ENCODE results near the gene PIGV. TPM values are rescaled to one million over a fixed set of nuclear protein-coding genes. Genes with fewer than 3 reads are reported as not detected.
A peak's percentile ranks its signal among the peaks of the same experiment; 100 is the strongest.

PIGV gene
- total and polyA plus RNA-seq, 2 of the 4 experiments (the other 2 are of a cell fraction) = 7.2 to 10.6 TPM

DNA sequence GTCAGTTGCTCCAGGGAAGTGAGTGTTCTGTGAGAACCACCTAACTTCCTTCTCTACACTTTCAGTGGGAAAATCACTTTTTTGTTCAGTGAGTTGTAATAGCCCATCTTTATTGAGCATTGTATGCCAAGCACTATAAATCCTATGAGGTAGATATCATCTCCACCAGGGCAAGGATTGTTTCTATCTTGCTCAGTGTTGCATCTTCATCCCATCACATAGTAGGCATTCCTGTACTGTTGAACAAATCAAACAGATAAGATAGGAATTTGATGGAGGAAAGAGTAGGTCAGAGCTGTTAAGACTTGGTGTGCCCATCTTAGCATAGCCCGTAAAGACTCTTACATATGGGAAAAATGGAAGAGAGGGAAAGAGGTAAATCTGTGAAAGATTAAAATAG is 2.9 kb upstream of the PIGV start:
- intact Hi-C loops (cut with micrococcal nuclease) (no loop called here), in situ Hi-C loops (cut with MboI; ENCODE audit: low sequenced_read_pairs) (loop anchor here (5.0 kb wide), 1 partner anchor 93 kb away; no protein-coding TSS in a partner anchor), dilution Hi-C loops (cut with HindIII; ENCODE audit: low sequenced_read_pairs, unreplicated experiment) (loop anchor here (25.0 kb wide), 1 partner anchor 198 kb away; no protein-coding TSS in a partner anchor)
- H2AFZ ChIP-seq (replicated peaks; ENCODE audit: low read length, poor library complexity) = no peak overlapping the region
- 0 out of 2 replicates have a peak overlapping the region, but pooled peaks have one; percentile 12 for H2BK20ac ChIP-seq (ENCODE audit: low read depth, low read length)
- H3K9me3 ChIP-seq (ENCODE audit: control insufficient read depth, insufficient read depth, low read length) = no peaks in the 10 kb centered on the region
- DNase-seq (no peak), ATAC-seq (ENCODE audit: low read depth) (no peak)
- peaks cover 52 to 76% of the 10 kb centered on the region in 2 experiments for H3K79me1 ChIP-seq (ENCODE audit: low read depth in 1 of 2, low read length in 2 of 2)
- peaks cover 25% of the 10 kb centered on the region for H3K9me1 ChIP-seq (ENCODE audit: insufficient read depth, low read length)
- peak overlapping the region; percentile 36 for H2BK5ac ChIP-seq (ENCODE audit: low read depth, low read length, poor library complexity, severe bottlenecking)
- peaks cover 37% of the 10 kb centered on the region for H3K4me1 ChIP-seq (ENCODE audit: control insufficient read depth, insufficient read depth, low read length)
- no peak overlapping the region for H3K4me3 ChIP-seq (ENCODE audit: insufficient read depth, low read depth, low read length)
- H4K91ac ChIP-seq (ENCODE audit: insufficient read depth, low read depth, low read length) = peak overlapping the region; percentile 19
- H3K9ac ChIP-seq (ENCODE audit: low read depth, low read length) = no peak overlapping the region
- peak overlapping the region; percentile 71; the same call in 1 of the 2 replicates for H2AK5ac ChIP-seq (ENCODE audit: low read depth, low read length)
- no peaks in the 10 kb centered on the region for H3K27me3 ChIP-seq (ENCODE audit: control insufficient read depth, insufficient read depth, low read length)
- H4K8ac ChIP-seq (ENCODE audit: low read depth in 2 of 2, low read length in 2 of 2) = no peak overlapping the region; a peak in 1 of 4 replicates
- peaks cover 14% of the 10 kb centered on the region for H3K36me3 ChIP-seq (ENCODE audit: control insufficient read depth, insufficient read depth, low read length)
- POLR2A ChIA-PET (ENCODE audit: unreplicated experiment) = no interaction called here
- H3K14ac ChIP-seq (replicated peaks; ENCODE audit: low read depth, low read length) = no peak overlapping the region
- H4K20me1 ChIP-seq (ENCODE audit: insufficient read depth, low read length) = peaks cover 18% of the 10 kb centered on the region
- TF ChIP-seq, protein P1, sequence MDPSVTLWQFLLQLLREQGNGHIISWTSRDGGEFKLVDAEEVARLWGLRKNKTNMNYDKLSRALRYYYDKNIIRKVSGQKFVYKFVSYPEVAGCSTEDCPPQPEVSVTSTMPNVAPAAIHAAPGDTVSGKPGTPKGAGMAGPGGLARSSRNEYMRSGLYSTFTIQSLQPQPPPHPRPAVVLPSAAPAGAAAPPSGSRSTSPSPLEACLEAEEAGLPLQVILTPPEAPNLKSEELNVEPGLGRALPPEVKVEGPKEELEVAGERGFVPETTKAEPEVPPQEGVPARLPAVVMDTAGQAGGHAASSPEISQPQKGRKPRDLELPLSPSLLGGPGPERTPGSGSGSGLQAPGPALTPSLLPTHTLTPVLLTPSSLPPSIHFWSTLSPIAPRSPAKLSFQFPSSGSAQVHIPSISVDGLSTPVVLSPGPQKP (IDR thresholded peaks at IDR 0.05; ENCODE audit: borderline replicate concordance, low read depth, low read length) = no peak
- TF ChIP-seq, protein P2, sequence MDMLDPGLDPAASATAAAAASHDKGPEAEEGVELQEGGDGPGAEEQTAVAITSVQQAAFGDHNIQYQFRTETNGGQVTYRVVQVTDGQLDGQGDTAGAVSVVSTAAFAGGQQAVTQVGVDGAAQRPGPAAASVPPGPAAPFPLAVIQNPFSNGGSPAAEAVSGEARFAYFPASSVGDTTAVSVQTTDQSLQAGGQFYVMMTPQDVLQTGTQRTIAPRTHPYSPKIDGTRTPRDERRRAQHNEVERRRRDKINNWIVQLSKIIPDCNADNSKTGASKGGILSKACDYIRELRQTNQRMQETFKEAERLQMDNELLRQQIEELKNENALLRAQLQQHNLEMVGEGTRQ (IDR thresholded peaks at IDR 0.05; ENCODE audit: low read depth, low read length) = no peak
- TF ChIP-seq FOS (IDR thresholded peaks at IDR 0.05; ENCODE audit: low read depth, low read length) = no peak
- TF ChIP-seq RFX5 (IDR thresholded peaks at IDR 0.05; ENCODE audit: low read depth, low read length) = no peak
- H3K56ac ChIP-seq (ENCODE audit: extremely low read depth, insufficient read depth, low read length) = no peak overlapping the region
- no peak overlapping the region for H3K4me2 ChIP-seq (ENCODE audit: low read depth, low read length)
- peak overlapping the region; percentile 38 for H2AK9ac ChIP-seq (replicated peaks; ENCODE audit: low read depth, low read length, poor library complexity)
- H4K5ac ChIP-seq (ENCODE audit: low read depth, low read length) = 0 out of 2 replicates have a peak overlapping the region, but pooled peaks have one; percentile 15
- no CpG with 5 or more reads among the region's 1 CpG for WGBS, 2 experiments (ENCODE audit: extremely low coverage in 2 of 2, insufficient read length in 1 of 2)
- H3K27ac ChIP-seq (ENCODE audit: insufficient read depth, low read length) = peak overlapping the region; percentile 47; the same call in 1 of the 2 replicates
- CTCF ChIA-PET = interaction anchor here (1.4 kb wide), 1 partner anchor 93 kb away, joined by 4 read pairs; no protein-coding TSS in a partner anchor
- peak overlapping the region; percentile 53; the same call in 1 of the 2 replicates for H3K23ac ChIP-seq (ENCODE audit: low read depth, low read length)
- no peak overlapping the region for H3K18ac ChIP-seq (ENCODE audit: low read depth, low read length)
- no TSS peak for BruUV-seq (replicated peaks)
- H3K4ac ChIP-seq (ENCODE audit: low read depth, low read length) = peak overlapping the region; percentile 63
- H2BK15ac ChIP-seq (ENCODE audit: low read depth, low read length) = 0 out of 3 replicates have a peak overlapping the region, but pooled peaks have one; percentile 18
- no peak overlapping the region for H2BK120ac ChIP-seq (ENCODE audit: low read depth, low read length)
